Body of pancreas (tissue), 4 donors: ENCODE results near the gene NRCAM. TPM values are rescaled to one million over a fixed set of nuclear protein-coding genes. Genes with fewer than 3 reads are reported as not detected.

ENCODE experiments used
- ATAC-seq: fragments of 150-250 bp; one replicate; pipeline ENCODE4 v1.9.1; 2016
- DNase-seq, 4 donors: peaks; one replicate each; pipeline ENCODE4 v3.0.0-alpha.2; 2019
- H3K27ac ChIP-seq, 4 donors: fragments of 200-600 bp; sonication (generic); 1 replicate in 3 of 4; 2 replicates in 1 of 4; pipeline versions ENCODE4 v1.5.1 to v1.6.1; 2016 to 2019; ENCODE audit warnings: mild to moderate bottlenecking in 1 of 4, mixed read lengths in 1 of 4, moderate library complexity in 1 of 4
- H3K27me3 ChIP-seq, 2 donors: fragments of 200-600 bp; sonication (generic); one replicate each; pipeline ENCODE4 v1.6.0; 2016; ENCODE audit warnings: mild to moderate bottlenecking in 1 of 2
- H3K36me3 ChIP-seq, 2 donors: fragments of 200-600 bp; sonication (generic); replicated peaks in 1 of 2; 2 replicates each; pipeline ENCODE4 v1.5.1; 2016; ENCODE audit warnings: low read depth in 2 of 2; ENCODE audit not compliant: insufficient read depth in 1 of 2
- H3K4me1 ChIP-seq: fragments of 200-600 bp; sonication (generic); one replicate; pipeline ENCODE4 v1.6.0; 2016
- H3K4me3 ChIP-seq, 2 donors: fragments of 200-600 bp; sonication (generic); 1 replicate in 1 of 2; 2 replicates in 1 of 2; pipeline ENCODE4 v1.5.1; 2016 to 2019
- H3K9me3 ChIP-seq, 3 donors: fragments of 200-600 bp; sonication (generic); 1 replicate in 2 of 3; 2 replicates in 1 of 3; pipeline ENCODE4 v1.5.1; 2016
- CTCF ChIP-seq, 7 experiments: fragments of 450-650 bp in 4 of 7; fragments of 200-600 bp in 3 of 7; sonication (generic) in 3 of 7; IDR thresholded peaks; one replicate each; pipeline ENCODE4 v1.5.1; 2016 to 2019; ENCODE audit warnings: antibody characterized with exemption in 7 of 7
- POLR2A ChIP-seq, 3 donors: fragments of 450-650 bp; IDR thresholded peaks; one replicate each; pipeline ENCODE4 v1.6.1; 2016; ENCODE audit warnings: antibody characterized with exemption in 3 of 3, mild to moderate bottlenecking in 2 of 3
- WGBS, 2 donors: methylation state at CpG; one replicate each; pipeline ENCODE4 v1.1.5; 2017; 5-methylcytosine and 5-hydroxymethylcytosine counted together
- intact Hi-C: fragments of 100-400 bp; cut with DNase I; formaldehyde crosslinking; loops from one replicate; pipeline ENCODE4 v1.15.1; 2023
- total RNA-seq, 2 donors: library from RNA; depleted of rRNA; stranded (reverse); fragments of >200 nt; gene quantifications; one replicate each; pipeline ENCODE4 v1.1.0, GENCODE V29; 2016

Gene NRCAM
- total RNA-seq, 2 donors from 2014 or later = 39.4 to 49.8 TPM

GRCh38 chr7:108124820-108125219 is 331.4 kb downstream of the NRCAM start:
- WGBS, 2 donors = 93 to 98% methylated on average over 3 of the region's 3 CpGs

GRCh38 chr7:108122181-108122580 is 334.1 kb downstream of the NRCAM start:
- Histone ChIP-seq H3K9me3 (no peaks in the 10 kb centered on the region), H3K4me1 (no peaks in the 10 kb centered on the region), H3K27me3 (no peaks in the 10 kb centered on the region), H3K27ac (no peak overlapping the region), H3K4me3 (no peak overlapping the region), H3K36me3 (no peaks in the 10 kb centered on the region)
- no peak for ATAC-seq
- intact Hi-C loops = no loop called here
- TF ChIP-seq CTCF (IDR thresholded peaks at IDR 0.05) (no peak), POLR2A (IDR thresholded peaks at IDR 0.05) (no peak)
- no peak for DNase-seq

More at GRCh38 chr7:108124820-108125219, 331.4 kb downstream of the NRCAM start:
- Histone ChIP-seq H3K4me3 (no peak overlapping the region), H3K4me1 (no peaks in the 10 kb centered on the region), H3K27ac (no peak overlapping the region), H3K36me3 (no peaks in the 10 kb centered on the region), H3K9me3 (no peaks in the 10 kb centered on the region), H3K27me3 (no peaks in the 10 kb centered on the region)
- TF ChIP-seq CTCF (IDR thresholded peaks at IDR 0.05) = no peak
- intact Hi-C loops = no loop called here
- ATAC-seq = no peak
- DNase-seq = no peak

GRCh38 chr7:108120933-108121332 is 335.3 kb downstream of the NRCAM start:
- H3K27ac ChIP-seq = no peak overlapping the region
- DNase-seq (no peak), ATAC-seq (no peak)
- 64 to 70% methylated on average over 3 of the region's 3 CpGs for WGBS, 2 donors
- H3K4me1 ChIP-seq = no peaks in the 10 kb centered on the region
- H3K27me3 ChIP-seq = no peaks in the 10 kb centered on the region
- no peak overlapping the region for H3K4me3 ChIP-seq
- intact Hi-C loops = no loop called here
- no peaks in the 10 kb centered on the region for H3K9me3 ChIP-seq
- no peak for TF ChIP-seq POLR2A (IDR thresholded peaks at IDR 0.05)
- no peak for TF ChIP-seq CTCF (IDR thresholded peaks at IDR 0.05)
- H3K36me3 ChIP-seq = no peaks in the 10 kb centered on the region

- 75 to 80% methylated on average over 3 of the region's 3 CpGs for WGBS, 2 donors
- no peaks in the 10 kb centered on the region for H3K4me1 ChIP-seq
- intact Hi-C loops = no loop called here
- DNase-seq (no peak), ATAC-seq (no peak)
- no peaks in the 10 kb centered on the region for H3K9me3 ChIP-seq
- H3K27me3 ChIP-seq = no peaks in the 10 kb centered on the region
- no peak for TF ChIP-seq POLR2A (IDR thresholded peaks at IDR 0.05)
- no peak for TF ChIP-seq CTCF (IDR thresholded peaks at IDR 0.05)
- H3K27ac ChIP-seq = no peak overlapping the region
- H3K36me3 ChIP-seq = no peaks in the 10 kb centered on the region
- H3K4me3 ChIP-seq = no peak overlapping the region
These were observed 336.0 kb downstream of the NRCAM start for GRCh38 chr7:108120196-108120595.

GRCh38 chr7:108118959-108119358 is 337.3 kb downstream of the NRCAM start:
- ATAC-seq (no peak), DNase-seq (no peak)
- 90 to 93% methylated on average over 2 of the region's 2 CpGs for WGBS, 2 donors
- no peaks in the 10 kb centered on the region for H3K4me1 ChIP-seq
- intact Hi-C loops = no loop called here
- no peak overlapping the region for H3K27ac ChIP-seq
- H3K36me3 ChIP-seq = no peaks in the 10 kb centered on the region
- H3K9me3 ChIP-seq = no peaks in the 10 kb centered on the region
- no peak overlapping the region for H3K4me3 ChIP-seq
- TF ChIP-seq POLR2A (IDR thresholded peaks at IDR 0.05) = no peak
- TF ChIP-seq CTCF (IDR thresholded peaks at IDR 0.05) = no peak
- no peaks in the 10 kb centered on the region for H3K27me3 ChIP-seq
